HG02763 (cell line): ENCODE measurements around the gene DMD.
"Not testable (repeated sequence)": the region's sequence is repeated elsewhere in the genome, so short reads cannot be mapped to it uniquely, and the experiment has no call there.

Source experiments
- ATAC-seq: cut with Tn5 transposase; IDR thresholded peaks from one replicate; pipeline ENCODE4 v1.9.1; 2021; ENCODE audit warnings: mild to moderate bottlenecking, moderate library complexity; ENCODE audit not compliant: unreplicated experiment

DMD gene

GRCh38 chrX:31470753-31471152, 1740.6 kb downstream of the DMD start:
- ATAC-seq = not testable (repeated sequence)

- ATAC-seq = no peak
Measured at GRCh38 chrX:31464306-31464915, 1746.9 kb downstream of the DMD start.

- no peak for ATAC-seq
Measured at GRCh38 chrX:31461266-31461665, 1750.1 kb downstream of the DMD start.

- ATAC-seq = no peak
Measured at GRCh38 chrX:31459361-31459760, 1752.0 kb downstream of the DMD start.

GRCh38 chrX:31449965-31450364, 1761.4 kb downstream of the DMD start:
- ATAC-seq = no peak

GRCh38 chrX:31449081-31449480, 1762.3 kb downstream of the DMD start:
- ATAC-seq = no peak

- no peak for ATAC-seq
Measured at GRCh38 chrX:31445542-31445941, 1765.8 kb downstream of the DMD start.

- ATAC-seq = no peak
Measured at GRCh38 chrX:31443654-31444053, 1767.7 kb downstream of the DMD start.

- no peak for ATAC-seq
Measured at GRCh38 chrX:31440546-31440945, 1770.8 kb downstream of the DMD start.

GRCh38 chrX:31436424-31436823, 1774.9 kb downstream of the DMD start:
- ATAC-seq = no peak

GRCh38 chrX:31435592-31435991, 1775.8 kb downstream of the DMD start:
- ATAC-seq = no peak

GRCh38 chrX:31433856-31434255, 1777.5 kb downstream of the DMD start:
- no peak for ATAC-seq

- ATAC-seq = no peak
Measured at GRCh38 chrX:31429915-31430314, 1781.4 kb downstream of the DMD start.

- ATAC-seq = no peak
Measured at GRCh38 chrX:31423609-31424189, 1787.7 kb downstream of the DMD start.

- no peak for ATAC-seq
Measured at GRCh38 chrX:31421441-31421840, 1789.9 kb downstream of the DMD start.

- no peak for ATAC-seq
Measured at GRCh38 chrX:31420711-31421151, 1790.6 kb downstream of the DMD start.

- no peak for ATAC-seq
Measured at GRCh38 chrX:31420302-31420701, 1791.0 kb downstream of the DMD start.

- ATAC-seq = no peak
Measured at GRCh38 chrX:31397119-31397518, 1814.2 kb downstream of the DMD start.

GRCh38 chrX:31392513-31392912, 1818.8 kb downstream of the DMD start:
- no peak for ATAC-seq

GRCh38 chrX:31388946-31389345, 1822.4 kb downstream of the DMD start:
- ATAC-seq = no peak

- no peak for ATAC-seq
Measured at GRCh38 chrX:31384471-31384870, 1826.9 kb downstream of the DMD start.

GRCh38 chrX:31383991-31384390, 1827.4 kb downstream of the DMD start:
- no peak for ATAC-seq

- ATAC-seq = not testable (repeated sequence)
Measured at GRCh38 chrX:31378973-31379372, 1832.4 kb downstream of the DMD start.
